Suppressor macrophage treated with lipopolysaccharide for 1 hour (primary cell): ENCODE results near the gene TTLL12.

ENCODE experiments used
- DNase-seq, 3 donors: peaks; one replicate each; pipeline ENCODE4 v3.0.0-alpha.2; 2020 to 2022

The TTLL12 gene

DNA sequence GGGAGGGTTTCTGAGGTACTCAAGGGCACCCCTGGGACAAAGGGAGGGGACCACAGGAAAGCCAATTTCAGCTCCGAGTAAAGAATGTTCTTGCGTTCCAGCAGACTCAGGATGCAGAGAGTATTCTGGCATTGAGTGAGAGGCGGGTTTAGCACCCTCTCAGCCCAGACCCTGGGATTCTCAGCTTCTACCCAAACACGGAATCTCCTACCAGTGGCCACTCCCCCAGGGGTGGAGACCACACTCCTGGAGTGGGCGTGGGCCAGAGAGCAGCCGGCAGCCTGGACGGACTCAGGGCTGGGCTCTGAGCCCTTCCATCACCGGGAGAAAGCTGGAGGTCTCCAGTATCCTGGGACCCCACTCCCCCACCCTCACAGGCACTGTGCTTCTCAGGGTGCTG is 26.1 kb upstream of the TTLL12 start:
- no peak for DNase-seq

DNA sequence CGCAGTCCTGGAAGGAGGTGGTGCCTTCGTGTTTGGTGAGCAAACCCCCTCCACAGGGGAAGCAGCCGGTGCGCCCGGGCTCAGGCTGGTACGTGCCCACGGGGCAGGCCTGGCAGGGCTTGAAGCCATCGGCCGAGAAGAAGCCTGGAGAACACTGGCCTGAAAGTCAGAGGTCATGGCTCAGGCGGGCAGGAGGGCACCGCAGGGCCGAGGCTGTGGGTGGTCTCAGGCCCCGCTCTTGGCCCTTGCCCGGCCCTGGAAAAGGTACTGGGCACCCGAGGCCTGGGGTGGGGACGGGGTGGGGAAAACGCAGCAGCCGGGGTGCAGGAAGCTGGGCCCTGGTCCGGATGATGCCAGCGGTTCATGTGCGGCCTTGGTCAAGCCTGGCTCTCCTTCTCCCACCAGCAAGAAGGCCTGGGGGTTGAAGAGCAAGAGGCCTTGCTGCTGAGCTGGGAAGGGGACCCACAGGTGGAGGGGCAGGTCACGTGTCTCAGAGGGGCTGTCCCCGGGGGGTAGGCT is 25.6 kb upstream of the TTLL12 start:
- DNase-seq, result no peak

DNA sequence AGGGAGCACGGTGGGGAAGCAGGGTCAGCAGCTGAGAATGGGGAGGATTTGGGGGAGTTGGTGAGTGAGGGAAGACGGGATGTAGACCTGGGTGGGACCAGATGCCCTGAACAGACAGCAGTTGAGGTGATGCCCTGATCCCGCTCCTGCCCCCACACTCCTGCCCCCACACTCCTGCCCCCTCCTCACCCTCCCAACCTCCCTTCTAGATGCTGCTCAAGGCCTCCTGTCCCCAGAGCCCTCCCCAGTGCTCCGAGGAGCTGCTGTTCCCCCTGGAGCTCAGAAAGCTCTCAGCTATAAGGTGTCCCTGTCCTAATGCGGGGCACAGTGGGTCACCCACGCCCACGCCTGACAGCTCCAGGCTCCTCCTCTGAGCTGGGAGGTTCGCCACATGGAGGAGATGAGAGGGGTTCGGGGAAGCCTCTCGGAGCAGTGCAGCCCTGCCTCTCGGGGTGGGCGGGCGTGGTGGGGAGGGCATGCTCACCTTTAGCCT is 25.1 kb upstream of the TTLL12 start:
- DNase-seq, result no peak

DNA sequence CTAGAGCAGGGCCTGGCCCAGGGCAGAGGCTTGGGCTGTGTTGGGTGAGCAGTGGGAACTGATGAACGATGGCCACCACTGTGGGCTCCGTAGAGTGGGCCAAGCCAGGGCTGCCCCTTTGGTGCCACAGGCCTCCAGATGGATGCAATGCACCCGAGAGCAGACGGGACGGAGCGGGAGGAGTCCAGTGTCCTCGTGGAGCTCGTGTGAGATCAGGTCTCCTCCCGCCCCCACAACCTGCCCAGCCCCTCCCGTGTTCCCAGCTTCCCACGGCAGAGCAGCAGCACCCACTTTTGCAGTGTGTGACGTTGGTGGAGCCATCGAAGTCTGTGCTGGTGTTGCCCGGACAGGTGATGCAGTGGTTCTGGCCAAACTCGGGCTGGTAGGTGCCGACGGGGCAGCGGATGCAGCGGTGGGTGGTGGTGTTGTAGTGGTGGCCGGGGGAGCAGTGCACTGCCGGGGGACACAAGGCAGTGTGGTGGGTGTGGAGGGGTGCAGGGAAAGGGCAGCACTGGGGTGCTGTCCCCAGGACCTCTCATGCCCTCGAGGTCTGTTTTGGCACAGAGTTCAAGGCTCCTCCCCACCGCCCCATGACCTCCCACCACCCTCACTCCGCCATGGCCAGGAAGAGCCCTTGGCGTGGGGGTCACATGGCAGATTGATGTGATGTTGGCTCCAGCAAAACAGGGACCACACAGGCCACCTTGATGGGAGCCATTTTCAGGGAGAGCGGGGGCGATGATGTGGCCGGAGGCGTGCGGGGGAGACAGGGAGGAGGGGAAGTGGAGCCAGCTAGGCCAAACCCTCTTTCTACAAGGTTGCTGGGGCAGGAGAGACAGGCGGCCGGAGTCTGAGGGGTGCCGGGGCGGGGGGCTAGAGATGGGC is 23.9 kb upstream of the TTLL12 start:
- DNase-seq, result no peak

DNA sequence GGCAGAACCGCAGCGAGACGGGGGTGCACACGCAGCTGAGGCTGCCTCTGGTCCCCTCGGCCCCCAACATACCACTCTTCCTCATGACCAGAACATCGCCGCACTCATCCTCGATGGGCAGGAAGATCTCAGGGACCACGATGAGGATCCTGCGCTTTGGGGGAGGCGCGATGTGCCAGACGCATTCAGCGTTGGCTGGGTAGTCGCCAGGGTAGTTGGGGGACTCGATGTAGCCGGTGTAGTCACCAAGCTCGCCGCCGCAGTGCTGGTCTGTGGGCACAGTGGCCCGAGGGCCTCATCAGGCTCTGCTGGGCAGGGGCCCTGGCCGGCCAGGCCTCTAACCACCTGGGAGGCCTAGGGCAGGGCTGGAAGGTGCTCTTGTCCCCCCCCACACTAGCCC is 23.0 kb upstream of the TTLL12 start:
- DNase-seq, result no peak

DNA sequence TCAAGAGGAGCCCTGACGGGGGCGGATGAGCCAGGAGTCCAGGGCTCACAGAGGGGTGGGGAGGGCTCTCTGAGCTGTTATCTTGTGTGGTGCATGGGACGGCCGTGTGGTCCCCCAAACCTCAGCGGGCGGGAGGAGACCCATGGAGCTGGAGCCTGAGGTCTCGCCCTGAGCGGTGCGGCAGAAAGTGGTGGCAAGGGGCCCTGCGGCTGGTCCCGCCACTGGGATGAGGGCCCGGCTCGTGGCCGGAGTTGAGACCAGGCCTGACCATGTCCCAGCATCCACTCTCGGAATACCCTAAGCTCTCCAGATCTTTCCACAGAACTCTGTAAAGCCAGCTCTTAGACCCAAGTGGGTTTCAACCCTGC is 22.6 kb upstream of the TTLL12 start:
- DNase-seq, result no peak

DNA sequence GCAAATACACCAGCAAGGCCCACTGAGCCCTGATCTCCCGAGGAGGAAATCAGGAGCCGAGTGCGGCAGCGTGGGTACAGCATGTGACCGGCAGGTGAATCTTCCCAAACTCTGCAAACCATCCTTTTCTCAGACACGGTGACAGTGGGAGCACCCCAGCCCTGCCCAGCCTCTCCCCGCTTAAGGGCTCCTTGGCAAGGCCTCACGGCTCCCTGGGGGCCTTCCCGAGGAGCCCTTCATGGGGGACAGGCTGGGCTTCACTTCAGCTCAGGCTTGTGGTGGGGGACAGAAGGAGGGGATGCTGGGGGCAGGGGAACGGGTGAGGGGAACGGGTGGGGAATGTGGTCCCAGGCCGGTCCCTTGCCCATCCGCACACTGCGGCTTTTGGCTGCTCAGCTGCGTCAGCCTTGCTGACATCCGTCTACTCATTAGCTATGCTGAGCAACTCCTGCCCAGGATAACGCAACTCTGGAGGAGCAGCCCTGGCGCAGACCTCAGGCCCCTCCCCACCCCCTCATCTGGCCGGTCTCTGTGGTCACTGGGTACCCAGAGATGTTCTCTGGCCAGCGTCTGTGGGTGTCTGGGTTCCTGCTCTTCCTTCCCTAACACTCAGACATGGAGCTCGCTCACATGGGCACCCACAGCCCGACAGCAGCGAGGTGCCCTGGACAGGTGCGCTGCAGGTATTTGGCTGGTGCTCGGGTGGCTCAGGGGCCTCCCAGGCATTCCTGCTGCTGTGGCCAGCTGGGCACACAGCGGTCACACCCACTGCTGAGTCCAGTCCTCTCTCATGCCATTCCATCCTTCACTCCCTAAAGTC is 22.0 kb upstream of the TTLL12 start:
- DNase-seq, result no peak

DNA sequence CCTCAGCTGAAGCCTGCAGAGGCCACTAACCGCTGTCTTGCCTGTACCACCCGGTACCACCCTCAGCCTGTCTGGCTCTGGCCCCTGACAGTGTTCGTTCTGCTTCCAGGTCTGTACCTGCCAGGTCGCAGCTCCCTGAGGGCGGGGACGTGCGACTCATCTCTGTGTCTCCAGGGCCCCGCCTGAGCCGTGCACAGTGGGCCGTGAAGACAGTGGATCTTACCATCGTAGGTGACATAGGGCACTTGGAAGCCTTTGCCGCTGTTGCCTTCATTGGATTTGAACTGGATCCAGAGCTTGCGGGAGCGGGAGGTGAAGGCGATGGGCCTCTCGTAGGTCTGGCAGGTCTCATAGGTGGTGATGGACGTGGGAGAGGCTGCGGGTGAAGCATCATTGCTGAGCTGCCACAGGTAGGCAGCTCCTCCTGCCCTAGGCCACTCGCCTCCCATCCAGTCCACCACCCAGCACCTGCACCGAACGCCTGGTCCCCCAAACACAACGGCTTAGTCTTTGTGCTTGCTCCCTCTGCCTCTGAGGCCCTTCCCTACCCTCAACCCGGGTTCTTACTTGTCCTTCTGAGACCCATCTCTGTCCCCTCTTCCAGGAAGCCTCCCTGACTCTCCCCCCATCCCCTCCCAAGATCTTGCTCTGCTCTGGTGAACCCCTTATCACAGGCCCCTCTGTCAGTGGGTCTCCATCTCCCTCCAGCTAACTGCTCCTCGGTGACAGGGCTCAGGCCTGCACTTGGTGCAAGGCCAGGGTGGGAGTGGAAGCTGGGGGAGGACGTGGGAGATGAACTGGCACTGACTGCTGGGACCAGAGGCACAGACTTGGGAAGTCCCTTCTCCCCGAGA is 21.1 kb upstream of the TTLL12 start:
- no peak for DNase-seq

DNA sequence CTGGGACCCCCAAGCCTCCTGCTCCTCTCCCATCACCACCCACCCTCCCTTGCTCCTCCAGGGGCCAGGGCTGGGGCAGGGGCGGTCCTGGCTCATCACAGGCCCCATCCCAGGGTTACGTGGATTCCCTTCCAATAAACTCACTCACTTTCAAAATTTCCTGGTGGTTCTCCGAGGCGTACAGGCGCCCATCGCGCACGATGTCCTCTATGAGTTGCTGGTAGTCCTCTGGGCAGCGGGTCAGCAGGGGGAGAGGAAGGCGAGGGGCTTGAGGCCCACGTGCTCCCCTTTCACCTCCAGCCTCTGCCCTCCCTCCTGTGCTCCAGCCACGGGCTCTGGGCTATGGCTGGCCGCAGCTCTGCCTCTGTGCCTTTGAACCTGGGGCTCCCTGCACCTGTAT is 20.5 kb upstream of the TTLL12 start:
- DNase-seq, result no peak

DNA sequence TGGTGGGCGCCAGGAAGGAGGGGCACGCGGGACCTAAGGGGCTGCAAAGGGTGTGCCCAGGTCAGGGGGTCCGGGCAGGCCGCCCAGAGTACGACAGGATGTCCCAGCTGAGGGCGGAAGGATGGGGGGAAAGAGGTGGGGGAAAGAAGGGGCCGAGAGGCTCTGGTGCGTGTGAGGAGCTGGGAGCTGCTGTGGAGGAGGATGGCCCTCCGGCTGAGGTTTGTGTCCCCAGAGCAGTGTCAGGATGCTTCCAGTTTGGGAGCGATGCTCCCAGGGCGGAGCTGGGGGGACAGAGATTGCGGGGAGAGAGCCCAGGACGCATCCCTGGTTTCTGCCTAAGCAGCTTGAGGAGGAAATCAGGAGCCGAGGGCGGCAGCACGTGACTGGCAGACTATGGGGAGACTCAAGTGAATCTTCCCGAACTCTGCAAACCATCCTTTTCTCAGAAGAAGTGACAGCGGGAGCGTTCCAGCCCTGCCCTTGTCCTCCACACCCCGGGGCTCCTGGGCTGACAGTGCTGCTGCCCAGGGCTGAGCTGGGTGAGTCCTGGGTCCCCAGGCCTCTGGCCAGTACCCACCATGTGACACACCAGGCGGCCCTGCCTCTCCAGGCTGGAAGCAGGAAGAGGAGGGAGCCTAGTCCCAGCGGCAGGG is 19.7 kb upstream of the TTLL12 start:
- no peak for DNase-seq

DNA sequence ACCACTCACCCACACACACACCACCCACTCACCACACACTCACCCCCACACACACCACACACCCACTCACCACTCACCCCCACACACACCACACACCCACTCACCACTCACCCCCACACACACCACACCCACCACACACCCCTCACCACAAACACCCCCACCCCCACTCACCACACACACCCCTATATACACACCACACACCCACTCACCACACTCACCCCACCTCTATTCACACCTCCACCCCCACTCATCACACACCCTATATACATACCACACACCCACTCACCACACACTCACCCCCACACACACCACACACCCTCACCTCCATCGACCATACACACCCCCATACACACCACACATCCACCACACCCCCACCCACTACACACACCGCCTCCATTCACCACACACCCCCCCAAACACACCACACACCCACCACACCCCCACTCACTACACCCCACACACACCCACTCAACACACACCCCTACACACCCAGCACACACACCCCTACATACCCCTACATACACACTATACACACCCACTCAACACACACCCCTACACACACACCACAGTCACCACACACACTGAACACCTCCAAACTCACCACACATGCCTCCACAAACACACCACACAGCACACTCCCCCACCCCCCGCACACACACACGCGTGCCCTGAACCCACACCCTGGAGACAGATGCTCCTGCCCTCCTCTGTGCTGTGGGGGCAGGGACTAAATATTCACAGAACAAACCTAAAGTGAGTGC is 19.0 kb upstream of the TTLL12 start:
- DNase-seq, result no peak

DNA sequence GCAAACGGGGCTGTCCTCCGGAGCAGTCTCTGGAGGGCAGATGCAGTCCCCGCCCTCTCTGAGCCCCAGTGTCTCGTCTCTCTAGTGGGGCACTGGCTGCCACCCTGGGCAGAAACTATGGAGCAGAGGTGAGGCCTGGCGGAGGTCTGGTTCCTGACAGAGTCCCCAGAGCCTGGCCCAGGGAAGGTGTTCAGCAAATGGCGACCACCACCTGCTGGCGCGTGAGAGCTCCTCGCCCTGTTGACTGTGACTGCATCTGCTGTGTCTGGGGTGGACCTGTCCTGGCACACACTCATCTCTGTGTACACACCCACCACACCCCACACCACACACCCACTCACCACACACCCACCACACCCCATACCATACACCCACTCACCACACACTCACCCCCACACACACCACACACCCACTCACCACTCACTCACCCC is 18.3 kb upstream of the TTLL12 start:
- no peak for DNase-seq

DNA sequence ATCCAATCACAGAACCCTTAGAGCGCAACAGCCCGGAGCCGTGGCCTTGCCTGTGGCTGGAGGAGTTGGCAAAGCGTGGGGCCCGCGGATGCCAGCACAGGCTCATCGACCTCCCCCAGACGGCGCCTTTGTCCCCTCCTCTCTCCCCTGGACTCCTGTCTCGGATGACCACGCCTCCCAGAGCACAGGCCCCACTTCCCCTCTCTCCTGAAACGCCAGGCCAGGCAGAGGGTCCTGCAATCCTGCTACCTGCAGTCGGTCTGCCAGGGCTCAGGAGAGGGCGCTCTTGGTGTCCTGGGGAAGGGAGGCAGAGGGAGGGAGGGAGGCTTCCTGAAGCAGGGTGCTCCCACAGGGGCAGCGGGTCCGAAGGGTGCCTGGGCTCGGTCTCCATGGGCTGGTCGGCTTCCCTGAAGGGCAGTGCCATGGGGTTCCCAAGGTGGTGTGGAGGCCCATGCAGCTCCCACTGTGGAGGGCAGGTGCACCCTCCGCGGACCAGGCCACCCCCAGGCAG is 16.6 kb upstream of the TTLL12 start:
- no peak for DNase-seq

DNA sequence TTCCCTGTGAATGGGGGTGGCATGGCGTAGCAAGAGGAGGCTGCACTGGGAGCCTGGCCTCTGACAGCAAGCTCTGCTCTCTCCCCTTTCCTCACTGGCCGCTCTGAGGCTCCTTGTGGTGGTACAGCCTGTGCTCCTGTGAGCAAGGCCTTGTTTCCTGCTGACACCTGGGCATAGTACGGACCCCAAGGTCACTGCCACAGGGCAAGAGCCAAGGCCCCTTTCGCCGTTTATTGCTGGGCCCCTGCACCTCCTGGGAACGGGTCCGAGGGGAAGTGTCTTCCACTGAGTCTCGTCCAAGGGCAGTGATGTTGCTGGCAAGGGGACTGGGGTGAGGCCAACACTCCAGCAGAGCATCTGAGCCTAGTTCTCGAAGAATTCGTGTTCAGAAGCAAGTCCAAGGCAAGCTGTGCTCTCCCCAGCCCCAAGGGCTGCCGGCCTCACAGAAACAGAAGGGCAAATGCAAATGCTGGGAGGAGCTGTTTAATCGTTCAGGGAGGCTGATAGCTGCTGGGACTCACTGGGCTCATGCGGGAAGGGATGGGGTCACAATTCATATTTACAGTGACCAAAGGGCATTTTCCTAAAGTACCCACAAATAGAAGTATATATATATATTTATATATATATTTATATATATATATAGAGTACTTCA is 15.9 kb upstream of the TTLL12 start:
- no peak for DNase-seq

DNA sequence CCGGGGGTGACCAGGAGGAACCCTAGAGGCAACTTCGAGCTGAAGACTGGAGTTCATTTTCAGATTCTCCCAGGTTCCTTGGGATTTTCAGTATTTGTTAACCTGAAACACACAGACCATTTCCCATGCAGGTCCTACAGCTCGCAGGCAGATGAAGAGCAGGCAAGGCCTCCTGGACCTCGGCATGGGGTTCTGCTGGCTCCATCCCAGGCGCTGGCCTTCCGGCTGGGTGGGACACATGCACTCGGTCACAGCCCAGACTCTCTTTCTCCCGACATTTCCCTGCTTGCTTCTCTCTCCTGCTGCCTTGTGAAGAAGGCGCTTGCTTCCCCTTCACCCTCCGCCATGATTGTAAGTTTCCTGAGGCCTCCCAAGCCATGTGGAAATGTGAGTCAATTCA is 15.4 kb upstream of the TTLL12 start:
- no peak for DNase-seq

DNA sequence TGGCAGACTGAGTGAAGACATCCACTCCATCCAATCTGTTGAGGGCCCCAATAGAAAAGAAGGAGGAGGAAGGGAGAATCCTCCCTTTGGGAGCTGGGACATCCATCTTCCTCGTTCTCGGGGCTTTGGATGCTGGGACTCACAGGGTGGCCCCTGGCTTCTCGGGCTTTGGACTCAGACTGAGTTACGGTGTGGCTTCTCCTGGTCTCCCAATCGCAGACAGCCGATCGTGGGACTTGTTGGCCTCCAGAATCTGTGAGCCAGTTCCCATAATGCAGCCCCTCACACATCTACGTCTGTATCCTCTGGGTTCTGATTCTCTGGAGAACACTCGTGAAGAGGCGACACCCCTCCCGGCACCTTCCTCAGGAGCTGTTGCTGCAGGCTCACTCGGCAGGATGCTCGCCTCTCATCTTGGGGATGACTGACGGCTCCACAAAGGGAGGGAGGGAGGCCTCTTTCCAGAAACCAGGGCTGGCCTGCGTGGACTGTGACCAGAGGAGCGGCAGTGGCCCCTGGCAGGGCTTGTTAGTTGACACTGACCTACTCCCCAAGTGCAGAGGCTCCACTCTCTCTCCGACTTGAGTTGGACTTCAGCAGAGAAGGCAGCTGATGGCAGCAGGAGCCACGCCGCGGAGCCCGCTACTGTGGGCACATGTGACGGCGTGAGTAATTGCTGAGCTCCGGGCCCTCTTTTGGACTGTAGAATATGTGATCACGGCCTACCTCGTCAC is 14.7 kb upstream of the TTLL12 start:
- DNase-seq, result no peak

DNA sequence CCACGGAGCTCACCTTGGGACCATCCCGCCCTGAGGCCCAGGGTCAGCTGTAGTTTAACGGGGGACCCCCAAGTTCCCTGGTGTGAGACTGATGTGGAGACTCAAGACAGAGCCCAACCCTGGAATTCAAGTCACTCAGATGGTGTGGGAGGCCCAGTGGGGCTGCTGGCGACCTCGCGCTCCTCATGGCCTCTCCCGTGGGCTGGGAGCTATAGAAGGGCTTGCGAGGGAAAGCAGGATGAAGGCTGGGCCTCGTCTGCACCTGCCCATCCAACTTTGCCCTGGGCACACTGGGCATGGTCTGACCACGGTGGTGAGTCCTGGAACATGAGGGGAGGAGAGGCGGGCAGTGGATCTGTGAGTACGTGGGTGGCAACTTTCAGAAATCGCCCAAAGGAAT is 13.6 kb upstream of the TTLL12 start:
- DNase-seq, result no peak

DNA sequence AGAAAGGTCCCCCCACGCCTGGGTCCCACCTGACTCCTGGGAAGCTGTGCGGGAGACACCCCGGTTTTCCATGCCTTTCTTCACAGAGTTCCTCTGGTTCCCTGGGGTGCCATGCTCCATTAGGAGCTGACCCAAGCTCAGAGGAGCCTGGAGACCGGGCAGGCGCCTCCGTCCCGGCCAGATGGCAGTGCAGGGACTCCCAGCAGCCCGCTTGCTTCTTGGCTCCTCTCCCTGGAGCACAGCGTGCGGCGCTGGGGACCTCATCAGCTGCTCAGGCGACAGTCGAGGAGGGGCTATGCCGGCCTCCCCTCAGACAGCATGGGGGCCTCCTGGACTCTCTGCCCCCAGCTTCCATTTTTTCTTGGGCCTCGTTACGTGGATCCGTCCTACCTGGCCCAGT is 13.1 kb upstream of the TTLL12 start:
- DNase-seq, result no peak

DNA sequence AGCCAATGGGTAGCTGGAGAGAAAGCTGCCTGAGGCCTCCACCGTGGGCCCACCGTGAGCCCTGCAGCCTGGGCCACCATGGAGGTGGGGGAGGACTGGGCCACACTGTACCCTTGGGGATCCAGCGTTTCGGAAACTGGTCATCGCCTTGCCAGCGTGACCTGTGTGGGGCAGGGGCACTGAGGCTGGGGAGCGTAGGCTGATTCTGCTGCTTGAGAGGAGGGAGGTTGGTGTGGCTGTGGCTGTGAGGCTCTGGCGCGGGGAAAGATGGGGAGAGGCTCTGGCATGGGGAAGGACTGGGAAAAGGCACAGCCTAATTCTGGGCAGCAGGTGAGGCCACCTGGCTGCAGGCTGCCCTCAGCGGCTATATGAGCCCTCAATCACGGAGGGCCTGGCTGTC is 12.6 kb upstream of the TTLL12 start:
- DNase-seq, result no peak

DNA sequence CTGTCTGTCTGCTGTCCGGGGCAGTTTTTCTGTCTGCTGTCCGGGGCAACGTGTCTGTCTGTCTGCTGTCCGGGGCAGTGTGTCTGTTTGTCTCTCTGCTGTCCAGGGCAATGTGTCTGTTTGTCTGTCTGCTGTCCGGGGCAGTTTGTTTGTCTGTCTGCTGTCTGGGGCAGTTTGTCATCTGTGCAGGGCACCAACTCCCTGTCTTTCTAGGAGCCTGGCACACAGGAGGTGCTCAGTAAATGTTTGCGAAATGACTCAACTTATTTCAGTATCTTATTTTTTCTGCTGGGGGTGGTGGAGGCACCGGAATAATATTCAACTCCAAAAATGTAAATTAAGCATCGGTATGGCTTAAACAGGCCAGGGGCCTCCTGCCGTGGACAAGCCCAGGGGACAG is 12.0 kb upstream of the TTLL12 start:
- DNase-seq, result no peak
